Fibroblast of the aortic adventitia (primary cell): ENCODE measurements around the gene PLA2G2D. TPM values are rescaled to one million over a fixed set of nuclear protein-coding genes. Genes with fewer than 3 reads are reported as not detected.

Source experiments
- DNase-seq: peaks from one replicate; pipeline ENCODE4 v3.0.0-alpha.2; 2010; ENCODE audit warnings: low read depth
- H3K4me3 ChIP-seq: 2 replicates; pipeline ENCODE4 v1.5.1; 2011; ENCODE audit warnings: low read depth, mild to moderate bottlenecking, control low read depth, low read length, moderate library complexity
- total RNA-seq: library from RNA; depleted of rRNA; stranded (reverse); fragments of >200 nt; gene quantifications from 2 replicates; pipeline ENCODE4 v1.2.3, GENCODE V29; 2012; ENCODE audit warnings: low replicate concordance
- TF ChIP-seq, protein P1 (sequence below): IDR thresholded peaks from 2 replicates; pipeline ENCODE4 v1.5.1; 2011; ENCODE audit warnings: mild to moderate bottlenecking, low read length, control low read depth, inconsistent platforms; ENCODE audit not compliant: insufficient read depth

The PLA2G2D gene
- total RNA-seq, 1 donor: not detected

- no peak overlapping the region for H3K4me3 ChIP-seq
- DNase-seq: no peak
- TF ChIP-seq, protein P1, sequence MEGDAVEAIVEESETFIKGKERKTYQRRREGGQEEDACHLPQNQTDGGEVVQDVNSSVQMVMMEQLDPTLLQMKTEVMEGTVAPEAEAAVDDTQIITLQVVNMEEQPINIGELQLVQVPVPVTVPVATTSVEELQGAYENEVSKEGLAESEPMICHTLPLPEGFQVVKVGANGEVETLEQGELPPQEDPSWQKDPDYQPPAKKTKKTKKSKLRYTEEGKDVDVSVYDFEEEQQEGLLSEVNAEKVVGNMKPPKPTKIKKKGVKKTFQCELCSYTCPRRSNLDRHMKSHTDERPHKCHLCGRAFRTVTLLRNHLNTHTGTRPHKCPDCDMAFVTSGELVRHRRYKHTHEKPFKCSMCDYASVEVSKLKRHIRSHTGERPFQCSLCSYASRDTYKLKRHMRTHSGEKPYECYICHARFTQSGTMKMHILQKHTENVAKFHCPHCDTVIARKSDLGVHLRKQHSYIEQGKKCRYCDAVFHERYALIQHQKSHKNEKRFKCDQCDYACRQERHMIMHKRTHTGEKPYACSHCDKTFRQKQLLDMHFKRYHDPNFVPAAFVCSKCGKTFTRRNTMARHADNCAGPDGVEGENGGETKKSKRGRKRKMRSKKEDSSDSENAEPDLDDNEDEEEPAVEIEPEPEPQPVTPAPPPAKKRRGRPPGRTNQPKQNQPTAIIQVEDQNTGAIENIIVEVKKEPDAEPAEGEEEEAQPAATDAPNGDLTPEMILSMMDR: no peak
Measured at GRCh38 chr1:20082772-20083171, 36.6 kb downstream of the PLA2G2D start.

- TF ChIP-seq, protein P1: no peak
- H3K4me3 ChIP-seq: no peak overlapping the region
- no peak for DNase-seq
Measured at GRCh38 chr1:20081353-20081810, 38.0 kb downstream of the PLA2G2D start.

DNA sequence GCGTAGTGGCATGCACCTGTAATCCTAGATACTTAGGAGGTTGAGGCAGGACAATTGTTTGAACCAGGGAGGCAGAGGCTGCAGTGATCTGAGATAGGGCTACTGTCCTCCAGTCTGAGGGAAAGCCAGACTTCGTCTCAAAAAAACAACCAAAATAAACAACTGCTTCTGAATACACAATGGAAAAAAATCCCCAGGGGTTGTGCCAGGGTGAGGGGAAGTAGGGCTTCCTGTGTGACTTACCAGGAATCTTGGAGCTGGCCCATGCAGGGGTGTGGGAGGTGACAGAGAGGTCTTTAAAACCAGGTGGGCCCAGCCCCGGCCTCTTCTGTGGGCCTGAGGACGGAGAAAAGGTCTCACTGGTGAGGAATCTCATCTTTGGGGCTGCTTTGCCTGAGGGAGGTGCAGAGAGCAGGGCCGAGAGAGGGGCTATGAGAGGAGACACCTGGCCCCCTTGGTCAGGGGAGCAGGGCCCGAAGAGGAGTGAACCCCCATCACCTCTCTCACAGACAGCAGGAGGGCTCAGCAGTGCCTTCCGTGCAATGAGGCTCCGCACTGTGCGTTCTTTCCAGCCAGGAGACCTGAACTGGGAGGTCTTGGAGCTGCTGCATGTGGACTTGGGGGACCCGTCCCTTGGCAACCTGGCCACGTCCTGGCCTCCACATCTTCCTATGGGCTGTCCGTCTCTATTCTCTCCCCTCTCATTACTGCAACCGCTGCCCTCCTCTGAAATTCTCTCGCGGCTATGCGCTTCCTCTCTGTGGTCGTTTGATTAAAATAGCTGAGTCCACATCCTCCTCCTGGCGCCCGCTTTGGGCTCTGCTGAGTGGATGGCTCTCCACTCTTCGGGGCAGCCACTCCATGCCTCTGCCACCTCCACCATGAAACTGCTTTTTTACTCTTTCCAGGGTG lies 38.6 kb downstream of the PLA2G2D start:
- DNase-seq: no peak
- TF ChIP-seq, protein P1: no peak
- no peak overlapping the region for H3K4me3 ChIP-seq

- DNase-seq: no peak
- H3K4me3 ChIP-seq: no peak overlapping the region
- TF ChIP-seq, protein P1: no peak
Measured at GRCh38 chr1:20079661-20080305, 39.6 kb downstream of the PLA2G2D start.

- H3K4me3 ChIP-seq: no peak overlapping the region
- TF ChIP-seq, protein P1: no peak
- DNase-seq: no peak
Measured at GRCh38 chr1:20078711-20079110, 40.6 kb downstream of the PLA2G2D start.

DNA sequence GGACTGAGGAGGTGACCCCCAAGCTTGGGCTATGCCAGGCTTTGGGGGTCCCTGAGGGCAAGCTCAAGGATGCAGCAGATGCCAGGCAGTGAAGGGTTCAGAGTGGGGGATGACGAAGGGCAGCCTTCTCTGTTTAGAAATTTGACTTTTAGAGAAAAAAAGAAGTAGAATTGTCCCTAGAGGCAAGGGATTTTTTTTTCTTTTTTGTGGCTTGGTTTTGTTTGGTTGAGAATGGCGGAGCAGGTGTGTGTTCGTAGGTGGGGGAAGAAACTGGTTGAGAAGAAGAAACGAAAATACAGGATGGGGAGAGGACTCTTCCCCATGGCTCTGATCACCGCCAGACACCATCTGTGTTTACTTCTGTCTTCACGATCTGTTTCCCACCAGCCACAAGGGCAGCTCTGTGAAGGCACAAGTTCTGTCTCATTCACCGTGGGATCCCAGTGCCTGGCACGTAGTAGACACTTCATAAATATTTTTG lies 41.1 kb downstream of the PLA2G2D start:
- H3K4me3 ChIP-seq: no peak overlapping the region
- no peak for DNase-seq
- TF ChIP-seq, protein P1: no peak
